GM12873 (cell line): Measurements from ENCODE around the gene FUT7.

Source experiments
- CTCF ChIP-seq: IDR thresholded peaks from 2 replicates; pipeline ENCODE4 v1.5.1; 2012; ENCODE audit warnings: low read depth, mild to moderate bottlenecking, moderate library complexity, low read length, control low read depth; ENCODE audit not compliant: insufficient read depth; ENCODE audit errors: missing control alignments

The FUT7 gene

GRCh38 chr9:137055385-137056364, 23.8 kb upstream of the FUT7 start:
- no peak for TF ChIP-seq CTCF

- TF ChIP-seq CTCF: no peak
These were observed 23.1 kb upstream of the FUT7 start for GRCh38 chr9:137054932-137055384.

- TF ChIP-seq CTCF: no peak
These were observed 22.4 kb upstream of the FUT7 start, which contains the start of gene ENTPD2 for GRCh38 chr9:137053944-137054931. TSS of gene ENTPD2 (minus strand) at chr9:137054061. CDS start at chr9:137053997, 64 bp downstream.

GRCh38 chr9:137052998-137053943, 21.4 kb upstream of the FUT7 start:
- TF ChIP-seq CTCF: no peak

GRCh38 chr9:137052293-137052692, 20.4 kb upstream of the FUT7 start:
- TF ChIP-seq CTCF: no peak

GRCh38 chr9:137051145-137051724, 19.3 kb upstream of the FUT7 start:
- TF ChIP-seq CTCF: no peak
